K562 (cell line): ENCODE measurements around the gene RIT1. TPM values are rescaled to one million over a fixed set of nuclear protein-coding genes. Genes with fewer than 3 reads are reported as not detected.

Source experiments
- ATAC-seq: fragments of 200-7000 bp; cut with Tn5 transposase; 3 replicates; pipeline ENCODE4 v1.9.1; 2020; ENCODE audit warnings: moderate library complexity
- BruUV-seq: library from RNA; stranded (reverse); fragments of 400-500 nt; replicated peaks from 2 replicates; lab custom pipeline; 2021; lab: Mats Ljungman, UMichigan
- CTCF ChIA-PET: fragments of 300-600 bp; formaldehyde crosslinking; extraction: SDS; loops from one replicate; lab custom pipeline; 2021; ENCODE audit warnings: low intra/inter-chr PET ratio; lab: Yijun Ruan, JAX
- POLR2A ChIA-PET: fragments of 300-600, 350-650 bp; sonication (Branson Sonifier 250); formaldehyde crosslinking; extraction: SDS; loops from one replicate; lab custom pipeline; 2021; ENCODE audit warnings: antibody characterized with exemption, inconsistent platforms; lab: Yijun Ruan, JAX
- DNase-seq, 4 experiments: peaks; one replicate each; pipeline versions ENCODE4 v3.0.0 to v3.0.0-alpha.2; 2011 to 2018; ENCODE audit warnings: low spot score in 3 of 4, mixed read lengths in 3 of 4; ENCODE audit errors: extremely low read depth in 1 of 4
- FAIRE-seq: peaks from 2 replicates; lab custom pipeline; 2011; peaks lifted over from hg19 to GRCh38; lab: Jason Lieb, UNC
- H2AFZ ChIP-seq: 2 replicates; pipeline ENCODE4 v1.6.0; 2011; ENCODE audit warnings: low read depth, low read length, control low read depth, inconsistent platforms
- H3K27ac ChIP-seq: fragments of 200-600 bp; 3 replicates; pipeline ENCODE4 v1.8.0; 2011; ENCODE audit warnings: low read depth, mild to moderate bottlenecking, control low read depth, inconsistent platforms, low read length, moderate library complexity, mixed read lengths; ENCODE audit errors: extremely low read depth
- H3K27me3 ChIP-seq, 2 experiments: fragments of 300-600 bp in 1 of 2; 2 replicates in 1 of 2; 3 replicates in 1 of 2; pipeline versions ENCODE4 v1.6.0 to v1.8.0; 2011; ENCODE audit warnings: inconsistent platforms in 2 of 2, low read length in 2 of 2, mild to moderate bottlenecking in 1 of 2, mixed read lengths in 1 of 2, moderate library complexity in 1 of 2; ENCODE audit not compliant: control insufficient read depth in 2 of 2, insufficient read depth in 2 of 2
- H3K36me3 ChIP-seq: fragments of 300-600 bp; 3 replicates; pipeline ENCODE4 v1.8.0; 2011; ENCODE audit warnings: mild to moderate bottlenecking, low read length, inconsistent platforms; ENCODE audit not compliant: control insufficient read depth, insufficient read depth
- H3K4me1 ChIP-seq, 2 experiments: fragments of 200-600 bp in 1 of 2; replicated peaks in 1 of 2; 2 replicates in 1 of 2; 3 replicates in 1 of 2; pipeline versions ENCODE4 v1.5.1 to v1.8.0; 2011; ENCODE audit warnings: inconsistent platforms in 2 of 2, low read length in 2 of 2, mild to moderate bottlenecking in 1 of 2, mixed read lengths in 1 of 2, moderate library complexity in 1 of 2; ENCODE audit not compliant: control insufficient read depth in 2 of 2, insufficient read depth in 2 of 2
- H3K4me2 ChIP-seq: 2 replicates; pipeline ENCODE4 v1.6.1; 2011; ENCODE audit warnings: low read length, control low read depth, inconsistent platforms, mixed read lengths; ENCODE audit not compliant: insufficient read depth
- H3K4me3 ChIP-seq: fragments of 200-600 bp; sonication (generic), shearing (Covaris generic); 2 replicates; pipeline ENCODE4 v1.5.1; 2016; ENCODE audit warnings: control low read depth, inconsistent platforms
- H3K79me2 ChIP-seq: fragments of 200-600 bp; 3 replicates; pipeline ENCODE4 v1.8.0; 2011; ENCODE audit warnings: low read length, inconsistent platforms; ENCODE audit not compliant: control insufficient read depth, insufficient read depth
- H3K9ac ChIP-seq, 2 experiments: 2 replicates each; pipeline versions ENCODE4 v1.6.0 to v1.6.1; 2011; ENCODE audit warnings: low read depth in 2 of 2, low read length in 2 of 2, control low read depth in 1 of 2, inconsistent platforms in 1 of 2, mild to moderate bottlenecking in 1 of 2, mixed read lengths in 1 of 2; ENCODE audit not compliant: insufficient read depth in 1 of 2
- H3K9me1 ChIP-seq: one replicate; pipeline ENCODE4 v1.6.0; 2011; ENCODE audit warnings: inconsistent platforms, mild to moderate bottlenecking, low read length, moderate library complexity; ENCODE audit not compliant: control insufficient read depth, insufficient read depth
- H3K9me3 ChIP-seq: replicated peaks from 2 replicates; pipeline ENCODE4 v1.5.1; 2011; ENCODE audit warnings: low read depth, low read length, inconsistent platforms; ENCODE audit not compliant: control insufficient read depth, insufficient read depth
- H4K20me1 ChIP-seq: replicated peaks from 2 replicates; pipeline ENCODE4 v1.6.1; 2011; ENCODE audit warnings: low read length, inconsistent platforms, mixed read lengths; ENCODE audit not compliant: control insufficient read depth, insufficient read depth
- GABPB1 ChIP-seq: sonication (generic); formaldehyde crosslinking; IDR thresholded peaks from 2 replicates; pipeline ENCODE4 v1.8.0; 2022; ENCODE audit warnings: mild to moderate bottlenecking, missing genetic modification reagents
- ILF3 ChIP-seq: fragments of 450-650 bp; IDR thresholded peaks from 2 replicates; pipeline ENCODE4 v1.6.1; 2018; ENCODE audit warnings: antibody characterized with exemption, mild to moderate bottlenecking, moderate library complexity, borderline replicate concordance
- KDM4B ChIP-seq, 2 experiments: fragments of 450-650 bp in 1 of 2; sonication (generic) in 1 of 2; IDR thresholded peaks; 2 replicates each; pipeline ENCODE4 v1.6.1; 2016 to 2017; ENCODE audit warnings: borderline replicate concordance in 2 of 2, antibody characterized with exemption in 1 of 2, low read depth in 1 of 2, mild to moderate bottlenecking in 1 of 2
- PPARD ChIP-seq: fragments of 250-450 bp; sonication (Bioruptor Pico); IDR thresholded peaks from 2 replicates; pipeline ENCODE4 v1.8.0; 2022; ENCODE audit warnings: inconsistent platforms, mild to moderate bottlenecking, moderate library complexity
- ZNF764 ChIP-seq: fragments of 250-450 bp; sonication (Bioruptor Pico); IDR thresholded peaks from 2 replicates; pipeline ENCODE4 v1.4.0; 2020; ENCODE audit warnings: low read depth, mild to moderate bottlenecking, moderate library complexity
- WGBS: fragments of 100-300 bp; shearing (Covaris generic); methylation state at CpG from one replicate; pipeline ENCODE4 v1.1.6; 2016; ENCODE audit warnings: low coverage, mixed read lengths; ENCODE audit not compliant: insufficient coverage; ENCODE audit errors: missing lambda C conversion rate; 5-methylcytosine and 5-hydroxymethylcytosine counted together
- in situ Hi-C: fragments of 300-500 bp; cut with MboI; formaldehyde crosslinking; loops from 4 replicates; pipeline ENCODE4 v1.15.0; 2018; ENCODE audit warnings: inconsistent platforms, mixed read lengths
- intact Hi-C: fragments of 100-400 bp; cut with micrococcal nuclease; formaldehyde crosslinking; loops from 2 replicates; pipeline ENCODE4 v1.14.2; 2022
- polyA plus RNA-seq, 8 experiments: library from polyadenylated mRNA; depleted of rRNA in 4 of 8; stranded (reverse) in 5 of 8; unstranded in 3 of 8; fragments of >200 nt; fragmentation: Nextera tagmentation in 2 of 8; fragmentation: Illumina TruSeq in 1 of 8; extraction: Ambion mirVana in 2 of 8; extraction: Trizol in 1 of 8; gene quantifications; 2 replicates each; pipeline versions ENCODE4 v1.2.1 to v1.2.3, GENCODE V29; 2011 to 2014; ENCODE audit warnings: inconsistent platforms in 1 of 8, missing spikeins in 1 of 8
- total RNA-seq, 7 experiments: library from RNA; depleted of rRNA in 6 of 7; stranded (reverse); fragments of >200 nt in 6 of 7; fragmentation: Illumina TruSeq in 2 of 7; extraction: Trizol in 2 of 7; gene quantifications; 2 replicates each; pipeline versions ENCODE4 v1.2.1 to v1.2.3, GENCODE V29; 2011 to 2021; ENCODE audit warnings: low replicate concordance in 1 of 7
- TF ChIP-seq, protein P1 (sequence below): fragments of 250-450 bp; sonication (Bioruptor Pico); IDR thresholded peaks from 2 replicates; pipeline ENCODE4 v1.4.0; 2020; ENCODE audit warnings: mild to moderate bottlenecking, moderate library complexity

RIT1 gene
- total and polyA plus RNA-seq, 9 of the 15 experiments (the other 6 are each of a cell fraction or from before 2014, with no cell fraction given) = 13.5 to 57.6 (median 22.9) TPM

GRCh38 chr1:155920717-155921116 is 9.6 kb upstream of the RIT1 start:
- WGBS = 88% methylated on average over 3 of the region's 3 CpGs
- CTCF ChIA-PET = no interaction called here
- intact Hi-C loops = no loop called here
- H3K9me1 ChIP-seq = no peaks in the 10 kb centered on the region
- no peak overlapping the region for H3K4me3 ChIP-seq
- no peak overlapping the region for H3K4me2 ChIP-seq
- ATAC-seq = no peak
- H4K20me1 ChIP-seq = 0 out of 2 replicates have a peak, but pooled peaks cover 4% of the 10 kb centered on the region
- peaks cover 22% of the 10 kb centered on the region for H3K79me2 ChIP-seq
- H3K9ac ChIP-seq = no peak overlapping the region
- H3K27me3 ChIP-seq = no peaks in the 10 kb centered on the region
- no peak for FAIRE-seq
- no peak overlapping the region for H2AFZ ChIP-seq
- no peak overlapping the region for H3K27ac ChIP-seq
- in situ Hi-C loops = no loop called here
- no peaks in the 10 kb centered on the region for H3K4me1 ChIP-seq
- TF ChIP-seq PPARD (CRISPR knock-in tag) = no peak
- TF ChIP-seq KDM4B (IDR thresholded peaks at IDR 0.05; ENCODE audit: borderline replicate concordance in 2 of 2, low read depth in 1 of 2) = no peak
- TF ChIP-seq, protein P1, sequence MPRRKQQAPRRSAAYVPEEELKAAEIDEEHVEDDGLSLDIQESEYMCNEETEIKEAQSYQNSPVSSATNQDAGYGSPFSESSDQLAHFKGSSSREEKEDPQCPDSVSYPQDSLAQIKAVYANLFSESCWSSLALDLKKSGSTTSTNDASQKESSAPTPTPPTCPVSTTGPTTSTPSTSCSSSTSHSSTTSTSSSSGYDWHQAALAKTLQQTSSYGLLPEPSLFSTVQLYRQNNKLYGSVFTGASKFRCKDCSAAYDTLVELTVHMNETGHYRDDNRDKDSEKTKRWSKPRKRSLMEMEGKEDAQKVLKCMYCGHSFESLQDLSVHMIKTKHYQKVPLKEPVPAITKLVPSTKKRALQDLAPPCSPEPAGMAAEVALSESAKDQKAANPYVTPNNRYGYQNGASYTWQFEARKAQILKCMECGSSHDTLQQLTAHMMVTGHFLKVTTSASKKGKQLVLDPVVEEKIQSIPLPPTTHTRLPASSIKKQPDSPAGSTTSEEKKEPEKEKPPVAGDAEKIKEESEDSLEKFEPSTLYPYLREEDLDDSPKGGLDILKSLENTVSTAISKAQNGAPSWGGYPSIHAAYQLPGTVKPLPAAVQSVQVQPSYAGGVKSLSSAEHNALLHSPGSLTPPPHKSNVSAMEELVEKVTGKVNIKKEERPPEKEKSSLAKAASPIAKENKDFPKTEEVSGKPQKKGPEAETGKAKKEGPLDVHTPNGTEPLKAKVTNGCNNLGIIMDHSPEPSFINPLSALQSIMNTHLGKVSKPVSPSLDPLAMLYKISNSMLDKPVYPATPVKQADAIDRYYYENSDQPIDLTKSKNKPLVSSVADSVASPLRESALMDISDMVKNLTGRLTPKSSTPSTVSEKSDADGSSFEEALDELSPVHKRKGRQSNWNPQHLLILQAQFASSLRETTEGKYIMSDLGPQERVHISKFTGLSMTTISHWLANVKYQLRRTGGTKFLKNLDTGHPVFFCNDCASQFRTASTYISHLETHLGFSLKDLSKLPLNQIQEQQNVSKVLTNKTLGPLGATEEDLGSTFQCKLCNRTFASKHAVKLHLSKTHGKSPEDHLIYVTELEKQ = no peak
- no peak for TF ChIP-seq GABPB1
- TF ChIP-seq ZNF764 (CRISPR knock-in tag) = no peak
- TF ChIP-seq ILF3 = no peak
- H3K9me3 ChIP-seq = no peaks in the 10 kb centered on the region
- POLR2A ChIA-PET = interaction anchor here (0.9 to 7.9 kb wide), 4 partner anchors 9 to 68 kb away, joined by 5 to 100 read pairs (median 21); partner anchors contain the start of genes KHDC4 and RIT1
- BruUV-seq = TSS peak; percentile 19
- no peak for DNase-seq
- peaks cover 96% of the 10 kb centered on the region for H3K36me3 ChIP-seq
